GM18909 (cell line): ENCODE results near the gene CORO6.

Experiments
- ATAC-seq: cut with Tn5 transposase; IDR thresholded peaks from one replicate; pipeline ENCODE4 v1.9.1; 2021; ENCODE audit warnings: mild to moderate bottlenecking; ENCODE audit not compliant: unreplicated experiment, poor library complexity

CORO6 gene

DNA sequence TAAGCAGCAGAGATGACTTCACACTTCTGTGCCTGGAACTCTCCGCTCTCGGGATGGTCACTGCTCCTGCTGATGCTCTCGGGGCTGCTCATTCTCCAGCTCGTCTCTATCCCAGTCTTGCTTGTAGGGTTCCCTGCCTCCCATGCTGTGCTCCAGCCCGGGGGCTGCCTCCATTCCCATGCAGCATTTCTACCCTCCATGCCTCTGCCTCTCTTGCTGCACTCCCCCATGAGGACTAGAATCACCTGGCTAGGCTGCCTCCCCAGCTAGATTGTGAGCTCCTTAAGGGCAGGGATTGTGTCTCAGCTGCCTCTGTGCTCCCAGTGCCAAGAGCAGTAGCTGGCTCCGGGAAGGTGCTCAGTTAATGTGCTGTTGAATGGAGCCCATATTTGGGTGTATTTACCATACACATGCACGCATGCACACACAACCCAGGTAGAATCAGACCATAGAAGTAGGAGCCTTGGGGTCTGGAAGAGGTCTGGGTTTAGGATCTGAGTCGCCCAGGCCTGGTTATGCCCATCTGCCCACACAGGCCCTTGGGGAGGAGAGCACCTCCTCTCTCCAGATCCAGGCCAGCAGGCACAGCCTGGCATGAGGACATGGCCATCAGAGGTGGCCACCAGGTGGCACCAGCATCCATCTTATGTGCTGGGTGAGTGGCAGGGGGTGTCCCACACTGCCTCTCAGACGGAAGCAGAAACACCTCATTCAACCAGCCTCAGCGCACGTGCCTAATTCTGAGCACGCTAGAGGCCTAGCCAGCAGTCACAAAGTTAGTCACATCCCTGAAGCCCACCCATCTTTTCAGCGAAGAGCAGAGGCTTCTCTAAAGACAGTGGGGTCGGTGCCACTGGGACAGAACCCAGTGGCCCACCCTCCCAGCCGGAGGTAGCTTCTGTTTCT, 42.6 kb downstream of the CORO6 start:
- peak; percentile 78 for ATAC-seq

DNA sequence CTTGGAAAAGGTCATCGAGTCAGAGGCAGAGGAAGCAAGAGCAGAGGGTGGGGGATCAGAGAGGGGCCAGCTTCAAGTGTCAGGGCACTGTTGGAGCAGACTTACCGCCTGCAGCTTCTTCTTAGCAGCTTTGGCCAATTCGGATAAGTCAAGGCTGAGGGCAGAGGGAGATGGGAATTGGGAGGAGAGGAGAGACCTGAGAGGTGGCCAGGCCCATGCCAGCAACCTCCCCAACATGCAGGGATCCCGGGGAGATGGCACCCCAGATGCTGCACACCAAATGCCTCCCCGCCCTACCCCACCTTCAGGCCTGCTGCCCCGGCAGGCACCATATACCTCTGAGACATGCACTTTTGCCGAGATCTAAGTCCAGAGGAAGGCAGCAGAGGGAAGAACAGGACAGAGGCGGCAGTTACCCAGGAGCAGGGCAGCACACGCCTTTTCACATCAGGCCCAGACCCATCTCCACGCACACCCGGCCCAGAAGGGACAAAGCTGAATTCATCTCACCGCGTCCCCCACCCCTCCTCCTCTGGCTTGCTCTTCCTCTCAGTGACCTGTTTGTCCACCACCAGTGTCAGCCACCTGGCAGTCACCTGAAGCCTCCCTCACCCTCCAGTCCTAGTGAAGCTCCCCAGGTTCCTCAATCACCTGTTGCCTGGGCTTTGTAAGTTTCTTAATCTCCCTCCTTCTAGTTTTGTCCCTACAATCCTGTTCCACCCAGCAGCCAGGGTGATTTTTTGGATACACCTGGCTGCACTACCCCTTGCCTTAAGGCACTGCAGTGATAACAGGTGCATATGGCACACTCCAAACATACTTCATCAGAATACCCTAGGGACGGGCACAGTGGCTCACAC, 43.9 kb downstream of the CORO6 start:
- ATAC-seq = no peak

DNA sequence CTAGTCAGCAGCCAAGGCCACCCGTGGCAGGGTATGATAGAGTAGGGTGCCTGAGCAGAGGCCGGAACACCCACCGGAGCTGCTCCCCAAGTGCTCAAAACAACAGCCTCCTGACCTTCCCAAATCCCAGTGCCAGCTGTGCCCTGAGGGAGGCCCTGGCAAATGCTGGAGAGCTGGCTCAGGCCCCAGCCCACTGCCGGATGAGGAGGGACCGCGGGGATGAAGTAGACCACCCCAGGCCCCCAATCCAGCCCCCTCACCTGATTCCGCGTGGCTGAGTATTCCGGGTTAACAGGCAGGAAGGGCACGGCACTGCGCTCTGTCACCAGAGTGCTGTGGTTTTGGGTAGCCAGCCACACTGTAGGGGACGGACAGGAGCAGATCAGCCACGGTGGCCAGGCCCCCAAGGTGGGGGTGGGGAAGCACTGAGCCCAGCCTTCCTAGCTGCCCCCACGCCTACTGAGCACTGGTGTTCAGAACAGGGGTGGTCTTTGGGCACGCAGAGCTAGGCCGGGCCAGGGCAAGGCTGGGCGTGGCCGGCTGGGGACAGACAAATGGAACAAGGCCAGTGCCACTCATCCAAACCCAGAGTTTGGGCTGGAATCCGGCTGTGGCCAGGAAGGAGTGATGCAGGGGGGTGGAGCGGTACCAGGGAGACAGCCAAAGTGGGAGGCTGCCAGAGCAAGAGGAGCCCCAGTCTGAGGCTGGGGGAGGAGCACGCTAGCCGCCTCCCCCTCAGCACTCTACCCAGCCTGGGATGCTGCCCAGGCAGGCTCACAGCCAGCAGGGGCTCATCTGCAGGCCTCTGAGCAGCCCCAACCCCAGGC, 45.1 kb downstream of the CORO6 start:
- no peak for ATAC-seq

DNA sequence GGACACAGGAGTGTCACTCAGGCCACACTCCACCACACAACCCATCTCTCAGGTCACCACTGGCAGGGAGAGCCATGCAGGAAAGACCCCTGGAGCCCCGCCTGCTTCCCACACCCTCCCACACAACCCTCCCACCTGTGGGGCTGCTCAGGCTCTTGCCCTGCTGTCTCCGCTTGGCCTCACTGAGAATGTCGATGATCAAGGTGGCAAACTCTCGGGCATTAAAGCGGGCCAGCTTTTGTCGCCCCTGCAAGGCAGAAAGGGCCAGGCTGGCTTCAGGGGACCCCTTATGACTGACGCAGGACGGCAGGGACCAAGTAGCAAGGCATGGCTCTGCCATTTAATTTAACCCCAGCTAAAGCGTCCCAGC, 45.7 kb downstream of the CORO6 start:
- no peak for ATAC-seq

DNA sequence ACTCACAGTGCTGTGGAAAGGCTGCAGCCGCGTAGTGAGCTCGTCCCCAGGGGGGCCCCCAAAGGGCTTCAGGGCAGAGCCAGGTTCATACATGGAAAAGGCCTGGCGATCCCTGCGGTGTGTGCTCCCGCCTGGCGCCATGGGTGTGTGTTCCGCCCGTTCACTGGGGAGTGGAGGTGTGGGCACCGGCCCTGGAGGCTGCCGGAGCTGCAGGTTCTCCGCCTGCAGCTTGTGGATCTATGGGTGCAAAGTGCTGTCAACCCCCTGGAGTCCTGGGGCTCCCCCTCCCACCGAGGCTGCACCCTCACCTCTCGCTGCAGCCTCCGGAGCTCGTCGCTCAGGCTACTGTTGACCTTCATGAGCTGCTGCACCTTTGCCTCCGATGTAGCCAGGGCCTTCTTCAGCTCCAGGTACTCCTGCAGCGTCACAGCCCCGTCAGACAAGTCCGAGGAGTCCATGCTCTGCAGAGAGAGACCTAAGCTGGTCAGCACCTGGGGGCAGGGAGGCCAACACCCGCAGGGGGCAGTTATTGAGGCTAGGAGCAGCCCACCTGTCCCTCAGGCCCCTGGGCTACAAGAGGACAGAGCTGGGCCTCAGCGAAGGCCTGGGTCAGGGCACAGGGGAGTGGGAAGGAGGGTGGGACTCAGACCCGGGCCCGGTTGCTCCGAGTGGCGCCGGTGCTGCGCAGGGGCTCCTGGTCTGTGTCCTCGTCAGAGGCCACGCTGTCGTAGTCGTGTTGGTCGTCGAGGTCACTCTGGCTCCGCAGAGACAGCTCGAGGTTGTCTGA, 46.3 kb downstream of the CORO6 start:
- no peak for ATAC-seq

DNA sequence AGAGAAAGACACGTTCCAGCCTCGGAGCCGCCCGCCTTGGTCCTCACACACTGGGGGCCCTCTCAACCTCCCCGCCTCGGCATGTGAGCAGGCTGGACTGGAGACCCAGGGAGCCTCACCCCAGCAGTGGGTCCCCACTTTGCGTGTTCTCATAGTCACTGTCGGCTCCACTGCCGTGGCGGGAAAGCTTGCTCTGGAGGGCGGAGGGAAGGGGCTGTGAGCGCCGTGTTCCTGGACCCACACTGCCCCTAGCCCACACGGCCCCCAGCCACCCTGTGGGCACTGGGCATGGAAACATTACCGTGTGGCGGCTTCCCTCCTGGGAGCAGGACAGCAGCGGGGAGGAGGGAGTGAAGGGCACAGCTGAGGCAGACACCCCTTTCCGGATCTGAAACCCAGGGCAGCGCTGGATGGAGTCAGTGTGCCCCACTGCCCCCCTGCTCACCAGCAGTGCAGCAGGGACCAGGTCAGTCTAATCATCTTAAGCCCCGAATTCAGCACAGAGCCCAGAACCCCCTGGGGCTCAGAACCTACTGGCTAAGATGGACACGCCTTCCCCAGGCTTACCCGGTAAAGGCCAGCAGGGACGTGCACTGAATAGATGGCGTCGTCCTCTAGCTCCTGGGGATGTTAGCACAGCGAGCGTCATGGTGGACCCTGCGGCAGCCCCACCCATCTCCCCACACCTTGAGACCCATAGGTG, 47.0 kb downstream of the CORO6 start:
- ATAC-seq = no peak

DNA sequence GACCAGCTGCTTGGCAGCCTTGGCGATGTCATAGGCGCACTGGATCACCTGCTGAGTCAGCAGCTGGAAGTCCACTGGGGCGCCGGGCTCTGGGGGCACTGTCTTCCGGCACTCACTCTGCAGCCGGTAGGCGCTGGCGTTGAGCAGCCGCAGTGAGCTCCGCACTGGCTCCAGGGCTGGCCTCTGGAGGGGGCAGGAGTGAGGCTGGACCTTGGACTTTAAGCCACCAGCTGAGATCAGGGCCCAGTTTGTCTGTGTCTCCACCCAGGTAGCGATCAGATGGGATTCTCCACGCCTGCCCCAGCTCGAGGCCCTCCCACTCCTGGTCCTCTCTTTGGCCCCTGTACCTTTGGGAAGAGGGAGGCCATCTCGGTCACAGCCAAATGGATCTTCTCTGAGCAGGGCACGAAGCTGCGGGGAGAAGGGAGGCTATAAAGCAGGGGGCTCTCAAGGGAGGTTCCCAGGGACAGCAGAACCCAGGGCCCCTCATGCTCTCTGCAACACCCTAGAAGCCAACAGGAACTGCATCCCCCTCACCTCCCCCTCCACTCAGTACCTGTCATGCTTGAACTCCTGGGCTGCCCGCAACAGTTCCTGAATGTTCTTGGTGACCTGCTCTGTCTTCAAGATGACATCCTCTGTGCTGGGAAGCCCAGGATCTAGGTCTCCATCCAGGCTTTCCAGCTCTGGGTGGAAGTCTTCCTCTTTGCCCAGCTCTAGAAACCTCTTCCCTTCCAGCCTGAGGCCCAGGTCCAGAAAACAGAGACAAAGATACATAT, 47.8 kb downstream of the CORO6 start:
- ATAC-seq = no peak

DNA sequence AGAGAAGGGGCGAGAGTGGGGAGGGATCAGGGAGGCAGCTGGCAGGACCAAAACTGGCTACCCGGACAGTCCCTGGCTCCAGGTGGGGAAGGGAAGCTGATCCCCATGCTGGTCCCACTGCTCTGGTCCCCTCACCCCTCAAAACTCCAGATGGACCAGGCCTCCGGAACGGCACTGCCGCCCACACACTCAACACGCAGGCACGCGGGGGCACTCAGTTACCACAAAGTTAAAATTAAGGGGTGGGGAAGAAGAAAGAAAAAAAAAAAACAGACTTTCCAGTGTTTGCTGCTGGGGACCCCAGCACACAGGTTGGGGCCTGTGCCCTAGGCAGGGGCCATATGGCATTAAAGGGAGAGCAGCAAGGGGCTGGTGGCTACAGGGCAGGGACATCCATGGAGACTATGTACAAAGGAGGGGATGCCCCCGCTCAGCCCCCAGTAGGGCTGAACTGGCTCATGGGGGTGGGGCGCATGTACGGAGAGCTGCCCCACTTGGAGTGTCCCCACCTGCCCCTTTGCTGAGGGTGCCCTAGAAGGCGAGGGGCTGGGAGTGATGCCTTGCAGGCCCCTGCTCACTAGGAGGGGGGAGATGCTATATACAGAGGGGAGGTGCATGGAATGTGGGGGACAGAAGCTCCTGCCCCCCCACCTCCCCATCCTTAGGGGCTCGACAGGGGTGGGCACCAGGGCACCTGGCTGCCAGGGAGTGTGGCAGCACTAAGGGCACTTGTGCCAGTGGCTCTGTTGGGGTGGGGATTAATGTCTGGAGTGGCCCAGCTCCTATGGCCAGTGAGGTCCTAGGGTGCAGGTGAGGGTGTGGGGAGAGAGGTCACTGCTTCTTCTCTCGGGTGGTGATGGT, 48.6 kb downstream of the CORO6 start:
- ATAC-seq = no peak

DNA sequence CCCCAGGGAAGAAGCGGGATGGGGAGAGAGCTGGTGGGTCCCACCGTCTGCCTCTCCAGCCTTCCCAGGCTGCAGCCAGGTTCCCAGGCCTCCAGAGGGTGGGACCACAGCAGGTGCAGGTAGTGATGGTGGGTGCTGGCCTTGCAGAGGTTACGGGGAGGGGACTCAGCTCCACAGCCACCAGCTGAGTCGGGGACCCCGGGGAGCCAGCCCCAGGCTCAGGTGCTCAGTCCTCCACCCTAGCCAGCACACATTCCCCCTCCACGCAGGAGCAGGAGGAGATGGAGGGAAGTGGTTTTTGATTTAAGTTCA, 49.2 kb downstream of the CORO6 start:
- no peak for ATAC-seq

DNA sequence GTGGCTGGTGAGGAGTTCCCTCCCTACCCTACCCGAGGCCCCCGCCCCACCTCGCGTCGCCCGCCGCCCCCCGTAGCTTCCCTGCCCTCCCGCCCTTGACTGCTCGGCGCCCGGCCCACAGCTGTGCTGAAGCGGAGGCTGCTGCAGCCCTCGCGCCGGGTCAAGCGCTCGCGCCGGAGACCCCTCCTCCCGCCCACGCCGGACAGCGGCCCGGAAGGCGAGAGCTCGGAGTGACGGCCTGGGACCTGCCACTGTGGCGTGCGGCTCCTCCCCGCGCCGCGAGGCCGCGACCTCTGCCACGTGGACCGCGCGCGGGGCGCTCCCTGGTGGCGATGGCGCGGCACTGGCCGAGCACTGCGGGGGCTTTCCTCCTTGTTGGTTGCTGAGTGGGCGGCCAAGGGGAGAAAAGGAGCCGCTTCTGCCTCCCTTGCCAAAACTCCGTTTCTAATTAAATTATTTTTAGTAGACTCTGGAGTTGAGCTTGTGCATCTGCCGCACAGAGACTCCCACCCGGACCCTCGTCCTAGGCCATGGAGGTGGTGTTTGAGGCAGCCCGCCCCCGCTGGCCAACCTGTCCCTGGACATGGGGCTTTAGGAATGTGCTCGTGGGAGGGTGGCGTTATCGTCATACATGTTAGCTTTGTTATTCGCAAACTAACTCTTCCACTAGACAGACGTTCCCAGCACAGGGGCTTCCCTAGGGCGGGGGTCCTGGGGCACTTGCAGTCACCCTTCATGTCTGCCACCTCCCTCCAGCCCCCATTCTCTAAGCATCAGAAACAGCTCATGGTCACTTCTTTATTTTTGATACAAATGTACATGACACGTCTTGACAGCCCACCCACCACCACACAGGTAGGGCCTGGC, 49.8 kb downstream of the CORO6 start:
- ATAC-seq = no peak

DNA sequence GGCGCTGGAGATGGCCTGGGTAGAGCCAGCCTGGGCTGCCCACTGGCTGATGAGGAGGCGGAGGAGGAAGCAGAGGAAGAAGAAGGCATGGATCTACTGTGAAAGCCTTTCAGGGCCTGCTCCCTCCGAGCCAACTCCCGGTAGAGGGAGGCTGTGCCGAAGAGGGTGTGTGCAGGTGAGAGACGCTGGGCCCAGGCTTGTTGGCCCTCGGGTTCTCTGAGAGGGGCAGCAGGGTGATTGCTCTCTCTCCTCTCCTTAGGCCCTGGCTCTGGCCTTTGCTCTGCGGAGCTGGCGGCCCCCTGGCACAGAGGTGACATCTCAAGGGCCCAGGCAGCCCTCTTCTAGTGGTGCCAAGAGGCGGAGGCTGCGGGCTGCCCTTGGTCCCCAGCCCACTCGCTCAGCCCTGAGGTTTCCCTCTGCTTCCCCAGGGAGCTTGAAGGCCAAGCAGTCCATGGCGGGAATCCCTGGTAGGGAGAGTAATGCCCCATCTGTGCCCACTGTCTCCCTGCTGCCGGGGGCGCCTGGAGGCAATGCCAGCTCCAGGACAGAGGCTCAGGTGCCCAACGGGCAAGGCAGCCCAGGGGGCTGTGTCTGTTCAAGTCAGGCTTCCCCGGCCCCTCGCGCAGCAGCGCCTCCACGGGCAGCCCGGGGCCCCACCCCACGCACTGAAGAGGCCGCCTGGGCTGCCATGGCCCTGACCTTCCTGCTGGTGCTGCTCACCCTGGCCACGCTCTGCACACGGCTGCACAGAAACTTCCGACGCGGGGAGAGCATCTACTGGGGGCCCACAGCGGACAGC, 50.6 kb downstream of the CORO6 start:
- ATAC-seq = no peak

DNA sequence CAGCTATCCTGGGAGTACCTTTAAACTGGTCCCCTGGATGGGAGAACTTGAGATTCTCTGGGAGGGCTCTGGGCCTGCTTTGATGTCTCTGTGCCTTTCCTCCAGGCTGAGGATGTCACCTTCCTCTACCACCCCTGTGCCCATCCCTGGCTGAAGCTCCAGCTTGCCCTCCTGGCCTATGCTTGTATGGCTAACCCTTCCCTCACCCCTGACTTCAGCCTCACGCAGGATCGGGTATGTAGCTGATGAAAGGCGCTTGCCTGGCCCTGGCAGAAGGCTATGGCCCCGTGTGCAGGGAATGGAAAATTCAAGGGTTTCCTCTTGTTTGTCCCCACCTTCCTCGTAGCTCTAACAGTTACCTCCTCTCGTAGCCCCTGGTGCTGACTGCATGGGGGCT, 51.2 kb downstream of the CORO6 start:
- no peak for ATAC-seq

DNA sequence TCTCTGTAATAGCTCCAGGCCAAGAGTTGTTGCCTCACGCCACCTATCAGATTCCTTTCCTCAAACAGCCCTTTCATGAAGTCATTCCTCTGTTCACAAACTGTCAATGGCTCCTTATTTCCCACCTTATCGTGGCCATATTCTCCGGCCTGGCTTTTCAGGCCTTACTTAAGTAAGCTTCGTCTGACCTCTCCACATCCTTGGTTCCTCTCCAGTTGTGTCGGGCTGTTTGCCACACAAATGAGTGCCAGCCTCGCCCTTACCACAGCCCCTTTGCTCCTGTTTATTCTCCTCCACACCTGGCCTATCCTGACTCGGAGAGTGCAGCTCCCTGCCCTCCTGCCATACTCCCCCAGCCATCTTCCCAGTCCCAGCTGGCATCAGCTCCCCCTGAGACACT, 52.2 kb downstream of the CORO6 start:
- no peak for ATAC-seq

DNA sequence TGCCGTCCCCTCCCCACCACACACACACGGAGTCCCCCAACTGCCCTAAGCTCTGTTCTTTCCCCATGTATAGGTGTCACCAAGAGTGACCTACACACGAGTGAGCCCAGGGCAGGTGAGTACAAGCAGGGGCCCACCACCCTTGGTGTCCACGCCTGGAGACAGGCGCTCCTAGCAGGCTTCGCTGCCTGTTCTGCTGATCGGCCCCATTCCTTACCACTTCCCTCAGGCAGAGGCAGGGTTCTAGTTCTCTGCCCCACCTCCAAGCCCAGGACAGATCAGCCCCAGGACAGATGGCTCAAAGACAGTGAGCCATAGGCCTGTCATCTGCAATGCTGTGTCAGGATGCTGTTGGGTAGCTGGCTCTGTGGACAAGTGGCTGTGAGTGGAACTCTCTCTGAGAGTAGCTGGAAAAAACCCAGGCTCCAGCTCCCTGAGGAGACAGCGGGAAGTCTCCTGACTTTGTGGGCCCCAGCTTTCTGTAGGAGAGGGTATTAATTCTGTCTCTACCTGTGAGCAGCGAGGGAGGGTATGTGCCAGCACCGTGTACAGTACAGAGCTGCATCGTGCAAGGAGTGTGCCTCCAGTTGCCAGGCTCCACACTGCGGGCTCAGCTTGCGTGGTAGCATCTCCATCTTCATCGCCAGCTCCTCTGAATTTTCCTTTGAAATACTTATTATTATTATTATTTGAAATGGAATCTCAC, 53.3 kb downstream of the CORO6 start:
- no peak for ATAC-seq
